ENCODE data around the gene CHIT1.

DNA sequence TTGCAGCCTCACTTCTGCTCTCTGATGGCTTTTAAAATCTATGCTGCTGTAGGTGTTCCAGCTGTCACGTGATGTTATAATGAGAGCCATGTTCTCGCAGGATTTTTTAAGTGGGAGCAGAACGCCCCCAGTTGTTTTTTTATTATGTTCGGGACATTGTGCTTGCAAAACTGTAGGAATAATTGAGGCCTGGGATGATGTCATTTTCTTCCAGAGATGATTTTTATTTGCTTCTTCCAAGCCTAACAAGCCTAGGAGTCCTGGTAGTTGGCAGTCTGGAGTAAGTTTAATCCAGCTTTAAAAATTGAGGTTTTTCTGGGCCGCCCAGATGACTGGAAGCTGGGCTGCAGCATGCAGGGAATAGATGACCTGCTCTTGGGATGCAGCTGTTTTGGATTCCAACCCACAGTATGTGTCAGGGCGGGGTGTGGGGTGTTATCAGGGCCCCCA lies 34.6 kb upstream of the CHIT1 start:
- TF ChIP-seq, protein P1, sequence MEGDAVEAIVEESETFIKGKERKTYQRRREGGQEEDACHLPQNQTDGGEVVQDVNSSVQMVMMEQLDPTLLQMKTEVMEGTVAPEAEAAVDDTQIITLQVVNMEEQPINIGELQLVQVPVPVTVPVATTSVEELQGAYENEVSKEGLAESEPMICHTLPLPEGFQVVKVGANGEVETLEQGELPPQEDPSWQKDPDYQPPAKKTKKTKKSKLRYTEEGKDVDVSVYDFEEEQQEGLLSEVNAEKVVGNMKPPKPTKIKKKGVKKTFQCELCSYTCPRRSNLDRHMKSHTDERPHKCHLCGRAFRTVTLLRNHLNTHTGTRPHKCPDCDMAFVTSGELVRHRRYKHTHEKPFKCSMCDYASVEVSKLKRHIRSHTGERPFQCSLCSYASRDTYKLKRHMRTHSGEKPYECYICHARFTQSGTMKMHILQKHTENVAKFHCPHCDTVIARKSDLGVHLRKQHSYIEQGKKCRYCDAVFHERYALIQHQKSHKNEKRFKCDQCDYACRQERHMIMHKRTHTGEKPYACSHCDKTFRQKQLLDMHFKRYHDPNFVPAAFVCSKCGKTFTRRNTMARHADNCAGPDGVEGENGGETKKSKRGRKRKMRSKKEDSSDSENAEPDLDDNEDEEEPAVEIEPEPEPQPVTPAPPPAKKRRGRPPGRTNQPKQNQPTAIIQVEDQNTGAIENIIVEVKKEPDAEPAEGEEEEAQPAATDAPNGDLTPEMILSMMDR (IDR thresholded peaks at IDR 0.05; ENCODE audit: low read depth, low read length), result no peak
- no peak for TF ChIP-seq POLR2A (IDR thresholded peaks at IDR 0.05; ENCODE audit: extremely low read depth, insufficient read length)
- TF ChIP-seq MYC (IDR thresholded peaks at IDR 0.05; ENCODE audit: low read depth, low read length), result no peak
- TF ChIP-seq, protein P2, sequence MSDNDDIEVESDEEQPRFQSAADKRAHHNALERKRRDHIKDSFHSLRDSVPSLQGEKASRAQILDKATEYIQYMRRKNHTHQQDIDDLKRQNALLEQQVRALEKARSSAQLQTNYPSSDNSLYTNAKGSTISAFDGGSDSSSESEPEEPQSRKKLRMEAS (IDR thresholded peaks at IDR 0.05; ENCODE audit: low read depth, low read length), result no peak
